ENCODE results near the gene FAM171A1.

FAM171A1 gene

DNA sequence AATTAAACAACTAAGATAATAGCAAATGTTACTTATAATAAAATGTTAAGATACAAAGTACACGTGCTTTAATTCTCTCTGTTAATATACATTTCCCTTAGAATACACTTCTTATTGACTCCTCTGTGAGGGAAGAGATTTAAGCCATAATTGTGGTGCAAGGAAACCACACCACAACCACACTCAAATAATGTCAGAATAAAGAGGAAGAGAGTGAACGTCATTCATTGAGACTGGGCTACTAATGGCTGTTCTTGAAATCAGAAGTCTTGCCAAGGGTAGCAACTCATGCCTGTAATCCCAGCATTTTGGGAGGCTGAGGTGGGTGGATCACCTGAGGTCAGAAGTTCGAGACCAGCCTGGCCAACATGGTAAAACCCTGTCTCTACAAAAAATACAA is 10.0 kb downstream of the FAM171A1 start:
- Histone ChIP-seq H2AFZ (ENCODE audit: low read depth) (no peak overlapping the region), H4K20me1 (ENCODE audit: insufficient read depth) (peaks cover 4% of the 10 kb centered on the region), H3K27me3 (ENCODE audit: insufficient read depth, low read depth) (no peaks in the 10 kb centered on the region), H3K4me3 (IDR thresholded peaks at IDR 0.05; ENCODE audit: insufficient read depth, low read depth, low read length) (no peak overlapping the region), H3K79me2 (ENCODE audit: insufficient read depth, low read depth) (peaks cover 97% of the 10 kb centered on the region), H3K9ac (no peak overlapping the region), H3K27ac (no peak overlapping the region), H3K36me3 (ENCODE audit: insufficient read depth) (no peaks in the 10 kb centered on the region), H3K4me1 (ENCODE audit: low read depth, poor library complexity, severe bottlenecking) (peaks cover 56% of the 10 kb centered on the region), H3K4me2 (no peak overlapping the region; the same call in 1 of the 2 replicates)
- TF ChIP-seq, protein P1, sequence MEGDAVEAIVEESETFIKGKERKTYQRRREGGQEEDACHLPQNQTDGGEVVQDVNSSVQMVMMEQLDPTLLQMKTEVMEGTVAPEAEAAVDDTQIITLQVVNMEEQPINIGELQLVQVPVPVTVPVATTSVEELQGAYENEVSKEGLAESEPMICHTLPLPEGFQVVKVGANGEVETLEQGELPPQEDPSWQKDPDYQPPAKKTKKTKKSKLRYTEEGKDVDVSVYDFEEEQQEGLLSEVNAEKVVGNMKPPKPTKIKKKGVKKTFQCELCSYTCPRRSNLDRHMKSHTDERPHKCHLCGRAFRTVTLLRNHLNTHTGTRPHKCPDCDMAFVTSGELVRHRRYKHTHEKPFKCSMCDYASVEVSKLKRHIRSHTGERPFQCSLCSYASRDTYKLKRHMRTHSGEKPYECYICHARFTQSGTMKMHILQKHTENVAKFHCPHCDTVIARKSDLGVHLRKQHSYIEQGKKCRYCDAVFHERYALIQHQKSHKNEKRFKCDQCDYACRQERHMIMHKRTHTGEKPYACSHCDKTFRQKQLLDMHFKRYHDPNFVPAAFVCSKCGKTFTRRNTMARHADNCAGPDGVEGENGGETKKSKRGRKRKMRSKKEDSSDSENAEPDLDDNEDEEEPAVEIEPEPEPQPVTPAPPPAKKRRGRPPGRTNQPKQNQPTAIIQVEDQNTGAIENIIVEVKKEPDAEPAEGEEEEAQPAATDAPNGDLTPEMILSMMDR (conservative IDR thresholded peaks at IDR 0.05; ENCODE audit: low read depth, low read length): no peak

DNA sequence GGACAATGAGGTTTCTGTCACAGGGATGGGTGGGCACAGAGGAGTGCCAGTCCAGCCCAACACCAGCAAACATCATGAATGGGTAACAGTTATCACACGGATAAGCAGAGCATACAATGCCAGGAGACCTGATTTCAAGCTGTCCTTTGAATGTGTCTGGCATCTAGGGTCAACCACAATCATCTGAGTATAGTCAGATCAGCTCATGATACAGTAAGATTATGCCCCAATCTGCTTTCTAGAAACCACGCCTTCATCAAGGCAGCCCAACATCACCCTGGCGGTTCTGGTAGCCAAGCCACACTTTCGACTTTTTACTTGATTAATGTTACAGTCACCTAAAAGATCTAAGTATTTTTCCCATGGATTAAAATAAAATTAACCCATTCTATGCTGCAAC is 10.5 kb downstream of the FAM171A1 start:
- no peaks in the 10 kb centered on the region for H3K27me3 ChIP-seq (ENCODE audit: insufficient read depth, low read depth)
- H3K4me3 ChIP-seq (IDR thresholded peaks at IDR 0.05; ENCODE audit: insufficient read depth, low read depth, low read length): no peak overlapping the region
- no peak overlapping the region for H3K27ac ChIP-seq
- no peak overlapping the region for H3K4me2 ChIP-seq
- H2AFZ ChIP-seq (ENCODE audit: low read depth): no peak overlapping the region
- no peak overlapping the region for H3K9ac ChIP-seq
- peaks cover 95% of the 10 kb centered on the region for H3K79me2 ChIP-seq (ENCODE audit: insufficient read depth, low read depth)
- H3K36me3 ChIP-seq (ENCODE audit: insufficient read depth): no peaks in the 10 kb centered on the region
- peaks cover 51% of the 10 kb centered on the region for H3K4me1 ChIP-seq (ENCODE audit: low read depth, poor library complexity, severe bottlenecking)
- peaks cover 4% of the 10 kb centered on the region for H4K20me1 ChIP-seq (ENCODE audit: insufficient read depth)
- TF ChIP-seq, protein P1 (conservative IDR thresholded peaks at IDR 0.05; ENCODE audit: low read depth, low read length): no peak

DNA sequence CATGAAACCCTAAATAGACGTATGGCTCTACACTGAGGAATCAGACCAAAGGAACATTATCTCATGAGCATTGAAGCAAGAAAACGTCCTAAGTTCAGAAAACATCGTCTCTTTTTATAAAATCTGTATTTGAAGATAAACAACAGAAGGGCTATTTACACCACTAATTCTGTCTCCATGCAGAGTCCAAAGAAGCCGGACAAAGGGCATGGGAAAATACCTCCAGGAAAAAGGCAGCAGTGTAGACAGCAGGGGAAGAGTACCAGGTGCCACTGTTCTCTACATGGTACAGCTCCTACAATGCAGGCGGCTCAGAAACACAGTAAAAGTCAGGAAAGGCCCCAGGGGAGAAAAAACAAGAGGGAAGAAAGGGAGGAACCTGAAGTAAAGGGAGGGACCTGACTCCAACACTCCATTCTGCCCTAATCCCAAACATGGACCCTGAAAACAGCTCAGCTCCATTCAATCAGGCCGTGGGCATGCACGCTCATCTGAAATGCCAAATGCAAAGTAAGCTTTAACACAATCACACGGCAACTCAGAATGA is 17.5 kb downstream of the FAM171A1 start:
- Histone ChIP-seq H3K4me1 (ENCODE audit: low read depth, poor library complexity, severe bottlenecking) (no peaks in the 10 kb centered on the region), H3K27me3 (ENCODE audit: insufficient read depth, low read depth) (no peaks in the 10 kb centered on the region), H3K9ac (no peak overlapping the region), H3K79me2 (ENCODE audit: insufficient read depth, low read depth) (peaks cover 91% of the 10 kb centered on the region), H2AFZ (ENCODE audit: low read depth) (no peak overlapping the region), H3K36me3 (ENCODE audit: insufficient read depth) (no peaks in the 10 kb centered on the region), H3K4me2 (no peak overlapping the region), H4K20me1 (ENCODE audit: insufficient read depth) (peaks cover 8% of the 10 kb centered on the region), H3K4me3 (IDR thresholded peaks at IDR 0.05; ENCODE audit: insufficient read depth, low read depth, low read length) (no peak overlapping the region), H3K27ac (no peak overlapping the region)
- TF ChIP-seq, protein P1 (conservative IDR thresholded peaks at IDR 0.05; ENCODE audit: low read depth, low read length): no peak

DNA sequence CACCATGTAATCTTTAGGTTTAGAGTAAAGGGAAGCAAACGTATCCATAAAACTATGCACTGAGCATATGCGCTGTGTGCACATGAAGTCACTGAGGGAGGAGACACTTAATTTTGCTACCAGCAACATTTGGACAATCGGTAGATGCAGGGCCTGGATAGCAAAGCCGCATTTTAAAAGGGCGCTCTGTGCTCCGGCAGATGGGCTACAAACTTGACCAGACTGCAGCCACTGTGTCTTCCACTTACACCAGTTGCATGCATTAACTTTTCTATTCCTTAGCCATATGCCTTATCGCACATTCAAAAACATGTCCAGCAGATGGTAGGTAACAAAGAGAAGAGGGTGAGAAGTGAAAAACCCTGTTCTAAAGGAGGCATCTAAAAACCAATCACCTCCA is 18.3 kb downstream of the FAM171A1 start:
- H2AFZ ChIP-seq (ENCODE audit: low read depth): no peak overlapping the region
- H3K4me1 ChIP-seq (ENCODE audit: low read depth, poor library complexity, severe bottlenecking): no peaks in the 10 kb centered on the region
- H3K4me2 ChIP-seq: no peak overlapping the region
- peaks cover 93% of the 10 kb centered on the region for H3K79me2 ChIP-seq (ENCODE audit: insufficient read depth, low read depth)
- TF ChIP-seq, protein P1 (conservative IDR thresholded peaks at IDR 0.05; ENCODE audit: low read depth, low read length): no peak
- H4K20me1 ChIP-seq (ENCODE audit: insufficient read depth): peaks cover 8% of the 10 kb centered on the region
- no peaks in the 10 kb centered on the region for H3K36me3 ChIP-seq (ENCODE audit: insufficient read depth)
- H3K4me3 ChIP-seq (IDR thresholded peaks at IDR 0.05; ENCODE audit: insufficient read depth, low read depth, low read length): no peak overlapping the region
- no peaks in the 10 kb centered on the region for H3K27me3 ChIP-seq (ENCODE audit: insufficient read depth, low read depth)
- H3K9ac ChIP-seq: no peak overlapping the region
- H3K27ac ChIP-seq: no peak overlapping the region

All from KMS-11 (cell line).